GM06990 (cell line): Measurements from ENCODE around the gene PI3.

ENCODE experiments used
- DNase-seq: peaks from one replicate; pipeline ENCODE4 v3.0.0-alpha.2; 2011; ENCODE audit not compliant: insufficient read length; ENCODE audit errors: extremely low read depth
- H3K27me3 ChIP-seq: replicated peaks from 2 replicates; pipeline ENCODE4 v1.6.0; 2011; ENCODE audit warnings: low read length; ENCODE audit not compliant: control insufficient read depth, insufficient read depth
- H3K36me3 ChIP-seq: 2 replicates; pipeline ENCODE4 v1.5.1; 2011; ENCODE audit warnings: low read length; ENCODE audit not compliant: control insufficient read depth, insufficient read depth
- H3K4me3 ChIP-seq: replicated peaks from 2 replicates; pipeline ENCODE4 v1.5.1; 2011; ENCODE audit warnings: low read depth, mild to moderate bottlenecking, control low read depth, low read length
- CTCF ChIP-seq: IDR thresholded peaks from 2 replicates; pipeline ENCODE4 v1.5.1; 2011; ENCODE audit warnings: low read length, control low read depth, mild to moderate bottlenecking, inconsistent platforms; ENCODE audit not compliant: insufficient read depth, poor library complexity, severe bottlenecking

Gene PI3

GRCh38 chr20:45189067-45189609, 14.4 kb downstream of the PI3 start:
- H3K27me3 ChIP-seq, result no peaks in the 10 kb centered on the region
- DNase-seq, result no peak
- H3K36me3 ChIP-seq, result no peaks in the 10 kb centered on the region
- H3K4me3 ChIP-seq, result no peak overlapping the region
- no peak for TF ChIP-seq CTCF

- no peaks in the 10 kb centered on the region for H3K27me3 ChIP-seq
- H3K4me3 ChIP-seq, result no peak overlapping the region
- no peaks in the 10 kb centered on the region for H3K36me3 ChIP-seq
- TF ChIP-seq CTCF, result no peak
- no peak for DNase-seq
These were observed 15.2 kb downstream of the PI3 start for GRCh38 chr20:45189861-45190260.

- Histone ChIP-seq H3K4me3 (no peak overlapping the region), H3K27me3 (no peaks in the 10 kb centered on the region), H3K36me3 (no peaks in the 10 kb centered on the region)
- DNase-seq, result no peak
- TF ChIP-seq CTCF, result no peak
These were observed 17.2 kb downstream of the PI3 start for GRCh38 chr20:45191926-45192325.

- H3K36me3 ChIP-seq, result no peaks in the 10 kb centered on the region
- no peak for DNase-seq
- TF ChIP-seq CTCF, result no peak
- no peak overlapping the region for H3K4me3 ChIP-seq
- H3K27me3 ChIP-seq, result no peaks in the 10 kb centered on the region
These were observed 18.6 kb downstream of the PI3 start for GRCh38 chr20:45193331-45193730.

- TF ChIP-seq CTCF, result no peak
- Histone ChIP-seq H3K36me3 (no peaks in the 10 kb centered on the region), H3K27me3 (no peaks in the 10 kb centered on the region), H3K4me3 (no peak within 1 kb of the TSS)
- no peak for DNase-seq
These were observed 32.0 kb downstream of the PI3 start, which contains the start of gene SEMG1 for GRCh38 chr20:45206725-45207124. SEMG1 (plus strand) TSS chr20:45207033; CDS start chr20:45207054, 21 bp downstream.

GRCh38 chr20:45209924-45210323, 35.2 kb downstream of the PI3 start:
- no peak for TF ChIP-seq CTCF
- Histone ChIP-seq H3K4me3 (no peak overlapping the region), H3K36me3 (no peaks in the 10 kb centered on the region), H3K27me3 (no peaks in the 10 kb centered on the region)
- no peak for DNase-seq
